Posterior vena cava (tissue), 2 donors: Measurements from ENCODE around the gene ITGA5. TPM values are rescaled to one million over a fixed set of nuclear protein-coding genes. Genes with fewer than 3 reads are reported as not detected.
"Not testable (repeated sequence)": the region's sequence is repeated elsewhere in the genome, so short reads cannot be mapped to it uniquely, and the experiment has no call there.

ENCODE experiments used
- DNase-seq: peaks from one replicate; pipeline ENCODE4 v3.0.0-alpha.2; 2020; ENCODE audit warnings: low spot score
- intact Hi-C, 2 donors: fragments of 100-400 bp; cut with DNase I; formaldehyde crosslinking; loops; one replicate each; pipeline versions ENCODE4 v1.14.1 to v1.14.2; 2022 to 2023
- total RNA-seq, 2 donors: library from RNA; stranded (reverse); fragmentation: NEBNext Ultra II Directional; extraction: Animal tissue kit (Norgen Biotek cat#: 25700); gene quantifications; one replicate each; pipeline ENCODE4 v1.2.1, GENCODE V29; 2021
- donor health status: DM: yes; HTN: yes; CAD: no.
- donor health status: DM: yes; HTN: yes; CAD: no.

ITGA5 gene
- total RNA-seq, 2 donors from 2014 or later: 833 to 1,151 TPM

- intact Hi-C loops: loop anchor here (10.0 kb wide), 3 partner anchors 70 to 140 kb away; no protein-coding TSS in a partner anchor
- DNase-seq: no peak
Observed at GRCh38 chr12:54364413-54364812, 54.7 kb downstream of the ITGA5 start, which contains the start of gene GPR84. TSS of gene GPR84 (minus strand) at chr12:54364486. CDS start at chr12:54363851, 635 bp downstream.

- intact Hi-C loops: loop anchor here (10.0 kb wide), 3 partner anchors 69 to 139 kb away; no protein-coding TSS in a partner anchor
- no peak for DNase-seq
Observed at GRCh38 chr12:54363618-54364017, 55.4 kb downstream of the ITGA5 start.

- no peak for DNase-seq
- intact Hi-C loops: loop anchor here (10.0 kb wide), 3 partner anchors 68 to 138 kb away; no protein-coding TSS in a partner anchor
Observed at GRCh38 chr12:54363047-54363446, 56.0 kb downstream of the ITGA5 start.

- intact Hi-C loops: loop anchor here (10.0 kb wide), 3 partner anchors 66 to 136 kb away; no protein-coding TSS in a partner anchor
- no peak for DNase-seq
Observed at GRCh38 chr12:54360717-54361456, 58.2 kb downstream of the ITGA5 start.

- DNase-seq: no peak
- intact Hi-C loops: loop anchor here (10.0 kb wide), 5 partner anchors 65 to 355 kb away; partner anchors contain the start of genes HOXC8 (in 1 of the 2) and HOXC9 (in 1 of the 2)
Observed at GRCh38 chr12:54359762-54360351, 59.2 kb downstream of the ITGA5 start.

- intact Hi-C loops: loop anchor here in 1 of 2 donors (10.0 kb wide), 2 partner anchors 114 to 354 kb away; partner anchors contain the start of genes HOXC8 and HOXC9
- peak; percentile 97 for DNase-seq
Observed at GRCh38 chr12:54358945-54359761, 59.9 kb downstream of the ITGA5 start.

GRCh38 chr12:54358191-54358944 lies 60.7 kb downstream of the ITGA5 start:
- intact Hi-C loops: loop anchor here in 1 of 2 donors (10.0 kb wide), 2 partner anchors 114 to 354 kb away; partner anchors contain the start of genes HOXC8 and HOXC9
- DNase-seq: no peak

GRCh38 chr12:54357506-54358190 lies 61.4 kb downstream of the ITGA5 start:
- intact Hi-C loops: loop anchor here in 1 of 2 donors (10.0 kb wide), 2 partner anchors 113 to 353 kb away; partner anchors contain the start of genes HOXC8 and HOXC9

GRCh38 chr12:54356951-54357356 lies 62.1 kb downstream of the ITGA5 start:
- intact Hi-C loops: loop anchor here in 1 of 2 donors (10.0 kb wide), 2 partner anchors 112 to 352 kb away; partner anchors contain the start of genes HOXC8 and HOXC9
- no peak for DNase-seq

More at GRCh38 chr12:54357506-54358190, 61.4 kb downstream of the ITGA5 start:
- DNase-seq: no peak

GRCh38 chr12:54356228-54356627 lies 62.8 kb downstream of the ITGA5 start:
- DNase-seq: no peak
- intact Hi-C loops: loop anchor here in 1 of 2 donors (10.0 kb wide), 2 partner anchors 111 to 351 kb away; partner anchors contain the start of genes HOXC8 and HOXC9

GRCh38 chr12:54355104-54355815 lies 63.8 kb downstream of the ITGA5 start:
- intact Hi-C loops: loop anchor here in 1 of 2 donors (10.0 kb wide), 2 partner anchors 110 to 350 kb away; partner anchors contain the start of genes HOXC8 and HOXC9
- no peak for DNase-seq

GRCh38 chr12:54354271-54354670 lies 64.8 kb downstream of the ITGA5 start:
- not testable (repeated sequence) for DNase-seq
- intact Hi-C loops: loop anchor here in 1 of 2 donors (10.0 kb wide), 2 partner anchors 109 to 349 kb away; partner anchors contain the start of genes HOXC8 and HOXC9

- intact Hi-C loops: loop anchor here in 1 of 2 donors (10.0 kb wide), 2 partner anchors 108 to 348 kb away; partner anchors contain the start of genes HOXC8 and HOXC9
Observed at GRCh38 chr12:54352891-54353874, 65.9 kb downstream of the ITGA5 start.

GRCh38 chr12:54352022-54352531 lies 67.0 kb downstream of the ITGA5 start:
- no peak for DNase-seq
- intact Hi-C loops: loop anchor here in 1 of 2 donors (10.0 kb wide), 2 partner anchors 107 to 347 kb away; partner anchors contain the start of genes HOXC8 and HOXC9

More at GRCh38 chr12:54352891-54353874, 65.9 kb downstream of the ITGA5 start:
- DNase-seq: no peak

GRCh38 chr12:54351341-54351740 lies 67.7 kb downstream of the ITGA5 start:
- DNase-seq: no peak
- intact Hi-C loops: loop anchor here in 1 of 2 donors (10.0 kb wide), 2 partner anchors 107 to 347 kb away; partner anchors contain the start of genes HOXC8 and HOXC9
